HG02884 (cell line): ENCODE results near the gene CCDC158.
"Not testable (repeated sequence)": the region's sequence is repeated elsewhere in the genome, so short reads cannot be mapped to it uniquely, and the experiment has no call there.

Source experiments
- ATAC-seq: cut with Tn5 transposase; IDR thresholded peaks from one replicate; pipeline ENCODE4 v1.9.1; 2021; ENCODE audit warnings: mild to moderate bottlenecking, moderate library complexity; ENCODE audit not compliant: unreplicated experiment

CCDC158 gene

DNA sequence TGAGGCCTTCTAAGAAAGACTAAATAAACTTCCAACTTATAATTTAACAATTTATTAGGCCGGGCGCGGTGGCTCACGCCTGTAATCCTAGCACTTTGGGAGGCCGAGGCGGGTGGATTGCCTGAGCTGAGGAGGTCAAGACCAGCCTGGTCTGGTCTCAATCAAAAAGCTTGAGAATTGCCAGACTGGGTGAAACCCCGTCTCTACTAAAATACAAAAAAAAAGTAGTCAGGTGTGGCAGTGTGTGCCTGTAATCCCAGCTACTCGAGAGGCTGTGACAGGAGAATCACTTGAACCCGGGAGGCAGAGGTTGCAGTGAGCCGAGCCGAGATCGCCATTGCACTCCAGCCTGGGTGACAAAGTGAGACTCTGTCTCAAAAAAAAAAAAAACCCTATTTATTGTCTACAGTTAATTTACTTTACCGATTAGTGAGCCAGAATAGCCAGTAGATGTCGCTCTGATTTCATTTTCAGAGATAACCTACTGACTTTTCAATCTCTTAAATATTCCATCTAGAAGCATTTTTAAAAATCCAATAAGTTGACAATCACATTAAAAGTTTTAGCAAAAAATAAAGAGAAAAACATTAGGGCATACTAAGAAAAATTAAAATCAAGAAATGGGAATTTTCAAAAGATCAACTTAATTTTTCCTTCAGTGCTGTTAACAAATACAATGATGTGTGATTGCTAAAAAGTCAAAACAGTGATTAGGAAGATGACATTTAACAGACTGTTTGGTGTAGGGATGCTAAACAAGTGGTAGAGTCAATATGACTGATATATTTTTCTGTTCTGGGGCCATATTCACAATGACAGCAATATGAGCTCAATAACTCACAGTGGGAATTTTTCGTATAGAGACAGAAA, 9.8 kb upstream of the CCDC158 start:
- ATAC-seq: no peak

GRCh38 chr4:76429636-76430035, 8.7 kb upstream of the CCDC158 start:
- ATAC-seq: no peak

- ATAC-seq: no peak
Measured at GRCh38 chr4:76426272-76426671, 5.3 kb upstream of the CCDC158 start.

DNA sequence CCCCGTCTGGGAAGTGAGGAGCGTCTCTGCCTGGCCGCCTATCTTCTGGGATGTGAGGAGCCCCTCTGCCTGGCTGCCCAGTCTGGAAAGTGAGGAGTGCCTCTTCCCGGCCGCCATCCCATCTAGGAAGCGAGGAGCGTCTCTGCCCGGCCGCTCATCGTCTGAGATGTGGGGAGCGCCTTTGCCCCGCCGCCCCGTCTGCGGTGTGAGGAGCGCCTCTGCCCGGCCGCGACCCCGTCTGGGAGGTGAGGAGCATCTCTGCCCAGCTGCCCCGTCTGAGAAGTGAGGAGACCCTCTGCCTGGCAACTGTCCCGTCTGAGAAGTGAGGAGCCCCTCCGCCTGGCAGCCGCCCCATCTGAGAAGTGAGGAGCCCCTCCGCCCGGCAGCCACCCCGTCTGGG, 2.2 kb upstream of the CCDC158 start:
- not testable (repeated sequence) for ATAC-seq

DNA sequence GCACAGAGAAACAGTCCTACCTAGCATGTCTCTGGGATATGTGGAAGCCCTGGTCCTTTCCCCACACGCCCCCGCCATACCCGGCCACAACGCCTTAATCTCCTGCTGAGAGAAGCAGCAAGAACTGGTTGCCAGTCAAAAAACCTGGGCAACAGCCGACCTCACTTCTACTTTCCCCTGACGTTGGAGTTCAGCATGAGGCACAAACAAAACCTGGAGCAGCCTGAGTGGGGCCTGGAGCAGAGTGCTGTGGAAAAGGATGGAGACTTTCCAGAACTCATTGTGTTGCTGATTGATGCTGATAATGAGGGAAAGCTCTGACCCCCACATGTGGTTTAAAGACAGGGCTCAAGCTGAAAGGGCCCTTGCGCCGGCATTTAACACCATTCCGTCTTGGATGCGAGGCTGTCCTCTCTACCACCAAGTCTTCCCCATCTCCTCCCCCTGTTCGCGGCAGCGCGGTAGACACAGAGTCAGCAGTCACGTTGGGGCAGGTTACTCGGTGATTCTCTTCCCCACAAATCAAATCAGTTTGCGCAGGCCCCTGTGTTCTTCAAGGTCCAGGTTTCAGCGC, 666 bp downstream of the CCDC158 start:
- no peak for ATAC-seq

DNA sequence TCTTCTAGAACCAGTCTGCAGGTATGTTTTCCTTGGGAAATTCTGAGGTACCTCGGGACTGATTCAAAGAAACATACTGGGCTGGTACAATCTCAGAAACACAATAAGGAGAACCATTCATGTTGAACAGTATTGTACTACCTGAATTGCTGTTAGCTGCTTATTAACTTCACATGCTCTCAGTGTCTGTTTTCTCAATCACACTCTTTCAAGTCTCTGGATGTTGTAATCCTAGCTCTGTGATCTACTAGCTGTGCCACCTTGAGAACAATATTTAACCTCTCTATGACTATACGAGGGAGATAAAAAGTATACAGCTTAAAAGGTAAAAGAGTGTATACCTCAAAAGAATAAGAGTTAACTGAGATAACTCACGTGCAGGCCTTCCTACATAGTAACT, 10.3 kb downstream of the CCDC158 start:
- ATAC-seq: no peak

GRCh38 chr4:76407440-76408119, 13.4 kb downstream of the CCDC158 start:
- ATAC-seq: no peak

- ATAC-seq: no peak
Measured at GRCh38 chr4:76406081-76406480, 14.9 kb downstream of the CCDC158 start.

DNA sequence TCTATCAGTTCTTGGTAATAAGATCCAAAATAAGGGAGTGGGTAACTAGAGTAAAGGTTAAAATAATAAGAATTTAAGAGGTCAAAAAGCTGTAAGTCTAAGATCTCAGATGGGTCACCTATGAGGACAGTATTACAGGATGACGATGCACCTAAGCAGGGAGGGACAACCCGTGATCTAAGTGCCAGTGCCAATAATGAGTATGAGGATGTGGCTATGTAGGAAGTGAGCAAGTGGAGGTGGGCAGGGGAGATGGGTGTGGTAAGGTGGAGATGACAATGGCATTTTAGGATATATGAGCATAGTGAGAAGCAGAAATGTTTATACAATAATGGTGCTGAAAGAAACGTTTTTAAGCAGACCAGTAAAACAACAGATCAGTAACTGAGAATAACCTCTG, 19.3 kb downstream of the CCDC158 start:
- ATAC-seq: no peak

GRCh38 chr4:76388160-76388908, 32.6 kb downstream of the CCDC158 start:
- ATAC-seq: no peak

DNA sequence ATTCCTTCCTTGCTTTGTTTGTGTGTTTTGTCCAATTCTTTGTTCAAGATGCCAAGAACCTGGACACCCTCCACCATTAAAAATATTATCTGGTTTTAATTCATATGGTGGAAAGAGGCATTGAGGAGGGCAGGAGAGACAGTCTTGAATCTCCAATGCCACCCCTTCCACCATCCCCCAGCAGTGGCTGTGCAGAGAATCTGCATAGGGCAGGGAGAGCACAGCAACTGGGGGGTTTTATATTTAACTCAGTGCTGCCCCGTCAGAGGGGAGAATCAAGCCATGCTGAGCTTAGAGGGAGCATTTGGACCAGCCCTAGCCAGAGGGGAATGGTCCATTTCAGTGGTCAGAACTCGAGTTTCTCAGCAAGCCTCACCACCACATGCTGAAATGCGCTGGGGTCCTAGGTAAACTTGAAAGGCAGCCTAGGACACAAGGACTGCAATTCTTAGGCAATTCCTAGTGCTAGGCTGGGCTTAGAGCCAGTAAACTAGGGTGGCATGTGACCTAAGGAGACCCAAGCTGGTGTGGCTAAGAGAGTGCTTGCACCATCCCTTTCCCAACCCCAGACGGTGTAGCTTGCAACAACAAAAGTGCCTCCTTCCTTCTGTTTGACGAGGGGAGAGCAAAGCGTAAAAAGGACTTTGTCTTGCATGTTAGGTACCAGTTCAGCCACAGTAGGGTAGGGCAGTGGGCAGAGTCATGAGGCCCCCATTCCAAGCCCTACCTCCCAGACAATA, 34.2 kb downstream of the CCDC158 start:
- no peak for ATAC-seq

DNA sequence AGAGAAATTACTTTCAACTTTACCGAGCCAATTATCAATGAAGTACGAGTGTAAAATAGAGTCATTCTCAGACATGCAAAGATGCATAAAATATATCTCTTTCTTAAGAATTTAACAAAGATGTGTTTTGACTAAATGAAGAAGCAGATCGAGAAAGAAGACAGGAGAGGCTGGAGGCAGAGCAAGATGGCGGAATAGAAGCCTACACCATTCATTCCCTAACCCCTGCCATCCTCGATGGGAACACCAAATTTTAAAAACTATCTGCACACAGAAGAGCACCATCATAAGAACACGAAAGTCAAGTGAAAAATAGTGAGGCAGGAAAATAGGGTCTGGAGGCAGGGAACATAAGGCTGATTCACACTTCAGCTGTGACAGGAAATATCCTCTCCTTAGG, 35.0 kb downstream of the CCDC158 start:
- no peak for ATAC-seq

GRCh38 chr4:76384052-76384451, 36.9 kb downstream of the CCDC158 start:
- no peak for ATAC-seq

DNA sequence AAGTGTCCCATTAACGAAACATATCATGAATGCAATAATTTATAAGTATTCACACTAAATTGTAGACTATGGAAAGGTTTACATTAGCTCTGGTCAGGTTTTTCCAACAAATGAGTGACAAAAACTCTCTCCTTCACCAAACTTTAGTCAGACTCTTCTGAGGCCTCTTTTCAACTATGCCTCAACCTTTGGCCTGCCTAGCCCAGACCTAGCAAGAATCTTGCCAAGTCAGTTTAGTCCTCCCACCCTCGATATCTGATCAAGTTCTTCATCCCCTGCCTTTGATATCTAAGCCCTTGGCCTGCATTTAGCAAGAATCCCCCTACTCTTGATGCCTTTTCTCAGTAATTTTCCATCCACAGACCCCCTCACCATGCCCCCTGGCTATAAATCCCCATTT, 37.9 kb downstream of the CCDC158 start:
- ATAC-seq: no peak

DNA sequence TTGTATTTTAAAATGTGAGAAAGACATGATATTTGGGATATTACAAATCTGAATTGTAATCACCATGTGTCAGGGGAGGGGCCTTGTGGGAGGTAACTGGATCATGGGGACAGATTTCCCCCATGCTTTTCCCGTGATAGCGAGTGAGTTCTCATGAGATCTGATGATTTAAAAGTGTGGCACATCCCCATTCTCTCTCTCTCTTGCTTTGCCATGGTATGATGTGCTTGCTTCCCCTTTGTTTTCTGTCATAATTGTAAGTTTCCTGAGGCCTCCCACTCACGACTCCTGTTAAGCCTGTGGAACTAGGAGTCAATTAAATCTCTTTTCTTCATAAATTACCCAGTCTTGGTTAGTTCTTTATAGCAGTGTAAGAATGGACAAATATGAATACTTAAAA, 39.0 kb downstream of the CCDC158 start:
- no peak for ATAC-seq

- ATAC-seq: no peak
Measured at GRCh38 chr4:76380561-76380960, 40.4 kb downstream of the CCDC158 start.

- ATAC-seq: no peak
Measured at GRCh38 chr4:76377911-76378310, 43.0 kb downstream of the CCDC158 start.

DNA sequence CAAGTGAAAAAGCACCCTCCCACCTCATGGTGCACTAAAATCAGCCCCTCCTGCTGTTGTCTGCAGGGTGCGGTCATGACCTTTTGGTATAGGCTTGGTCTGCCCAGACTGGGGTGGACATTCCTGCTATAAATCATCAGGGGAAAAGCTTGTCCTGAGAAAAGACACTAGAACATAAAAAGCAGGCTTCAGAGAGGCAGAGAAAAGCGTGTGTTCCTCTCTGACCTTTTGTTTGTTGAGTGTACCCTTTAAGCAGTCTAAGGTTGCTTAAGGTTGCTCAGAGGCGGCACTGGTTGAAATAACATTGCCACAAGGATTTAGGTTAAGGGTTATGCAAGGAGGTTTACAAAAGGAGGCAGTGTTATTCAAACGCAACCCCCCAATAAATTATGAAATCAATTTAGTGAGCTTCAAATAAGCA, 43.5 kb downstream of the CCDC158 start:
- ATAC-seq: no peak

GRCh38 chr4:76376534-76376933, 44.4 kb downstream of the CCDC158 start:
- no peak for ATAC-seq

- no peak for ATAC-seq
Measured at GRCh38 chr4:76375703-76376102, 45.2 kb downstream of the CCDC158 start.

- ATAC-seq: no peak
Measured at GRCh38 chr4:76374798-76375197, 46.1 kb downstream of the CCDC158 start.
